Upper lobe of left lung (tissue), 6 donors: ENCODE data around the gene CDC25A. TPM values are rescaled to one million over a fixed set of nuclear protein-coding genes. Genes with fewer than 3 reads are reported as not detected.
"Not testable (repeated sequence)": the region's sequence is repeated elsewhere in the genome, so short reads cannot be mapped to it uniquely, and the experiment has no call there.

Experiments
- ATAC-seq, 2 donors: fragments of 200-7000 bp; cut with Tn5 transposase; one replicate each; pipeline ENCODE4 v1.9.1; 2022; ENCODE audit warnings: mild to moderate bottlenecking in 2 of 2, moderate library complexity in 2 of 2; ENCODE audit not compliant: low FRiP score in 2 of 2
- DNase-seq, 2 donors: peaks; one replicate each; pipeline ENCODE4 v3.0.0-alpha.2; 2019 to 2020
- H3K27ac ChIP-seq, 4 donors: fragments of 200-600 bp; sonication (generic); one replicate each; pipeline ENCODE4 v1.5.1; 2016 to 2019
- H3K27me3 ChIP-seq, 4 donors: fragments of 200-600 bp; sonication (generic); one replicate each; pipeline ENCODE4 v1.5.1; 2017 to 2019
- H3K36me3 ChIP-seq, 4 donors: fragments of 200-600 bp; sonication (generic); one replicate each; pipeline ENCODE4 v1.5.1; 2016 to 2019
- H3K4me1 ChIP-seq, 4 donors: fragments of 200-600 bp; sonication (generic); one replicate each; pipeline ENCODE4 v1.5.1; 2018 to 2019
- H3K4me3 ChIP-seq, 4 donors: fragments of 200-600 bp; sonication (generic); one replicate each; pipeline ENCODE4 v1.5.1; 2017 to 2019; ENCODE audit warnings: mild to moderate bottlenecking in 2 of 4, moderate library complexity in 1 of 4
- H3K9me3 ChIP-seq, 4 donors: fragments of 200-600 bp; sonication (generic); one replicate each; pipeline ENCODE4 v1.5.1; 2018 to 2019
- EP300 ChIP-seq, 4 donors: sonication (generic); formaldehyde crosslinking; IDR thresholded peaks; one replicate each; pipeline ENCODE4 v1.5.1; 2017; ENCODE audit warnings: antibody characterized with exemption in 4 of 4, control low read depth in 2 of 4
- POLR2A ChIP-seq, 4 donors: fragments of 450-650 bp; IDR thresholded peaks; one replicate each; pipeline ENCODE4 v1.5.1; 2016 to 2017; ENCODE audit warnings: antibody characterized with exemption in 4 of 4, mild to moderate bottlenecking in 2 of 4
- POLR2AphosphoS5 ChIP-seq, 2 donors: sonication (generic); formaldehyde crosslinking; IDR thresholded peaks; one replicate each; pipeline ENCODE4 v1.5.1; 2017; ENCODE audit warnings: antibody characterized with exemption in 2 of 2
- WGBS, 2 donors: methylation state at CpG; one replicate each; pipeline ENCODE4 v1.1.5; 2017 to 2018; 5-methylcytosine and 5-hydroxymethylcytosine counted together
- total RNA-seq, 6 donors: library from RNA; depleted of rRNA in 4 of 6; stranded (reverse); fragments of >200 nt in 4 of 6; gene quantifications; one replicate each; pipeline versions ENCODE4 v1.1.0 to v1.2.1, GENCODE V29; 2016 to 2021
- TF ChIP-seq, protein P1 (sequence below), 6 experiments: fragments of 450-650 bp in 4 of 6; fragments of 200-600 bp in 2 of 6; sonication (generic) in 2 of 6; IDR thresholded peaks; one replicate each; pipeline ENCODE4 v1.5.1; 2016 to 2019; ENCODE audit warnings: antibody characterized with exemption in 6 of 6
- donor health status: DM: no; HTN: no; CAD: no; lungs with moderate emphysema.
- donor health status: DM: no; HTN: yes; CAD: no; lungs with severe emphysema.

Gene CDC25A
- total RNA-seq, 6 donors from 2014 or later: 0.30 to 1.5 (median 0.93) TPM; not detected in 2

DNA sequence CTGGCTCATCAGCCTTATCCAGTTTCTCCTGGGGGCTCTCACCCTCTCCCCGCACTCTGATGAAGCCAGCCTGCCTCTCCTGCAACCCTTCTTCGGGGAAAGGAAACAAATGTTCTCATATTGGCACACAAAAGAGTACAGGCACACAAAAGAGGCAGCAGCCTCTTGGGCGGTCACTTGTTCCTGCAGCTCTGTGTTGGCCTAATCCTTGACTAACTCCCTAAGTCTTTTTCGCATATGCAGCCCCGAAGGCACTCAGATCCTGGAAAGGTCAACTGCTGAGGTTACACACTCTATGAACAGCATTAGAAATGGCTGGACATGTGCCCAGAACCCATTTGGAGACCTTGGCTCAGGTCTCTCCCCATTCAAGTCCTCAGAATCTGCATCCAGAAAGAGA, 27.7 kb upstream of the CDC25A start:
- Histone ChIP-seq H3K9me3 (no peaks in the 10 kb centered on the region), H3K4me3 (no peak overlapping the region), H3K27ac (peak overlapping the region; percentile 46 to 88 (median 72)), H3K36me3 (no peaks in the 10 kb centered on the region), H3K27me3 (no peaks in the 10 kb centered on the region), H3K4me1 (peaks cover 18 to 38% (median 29%) of the 10 kb centered on the region in 4 donors)
- TF ChIP-seq EP300 (IDR thresholded peaks at IDR 0.05) (no peak), POLR2AphosphoS5 (IDR thresholded peaks at IDR 0.05) (peak in 1 of 2 donors; percentile 46)
- WGBS, 2 donors: 41 to 63% methylated on average over 3 to 5 of the region's 5 CpGs
- DNase-seq (peak in 1 of 2 donors; percentile 90), ATAC-seq (peak; percentile 73 to 77)

DNA sequence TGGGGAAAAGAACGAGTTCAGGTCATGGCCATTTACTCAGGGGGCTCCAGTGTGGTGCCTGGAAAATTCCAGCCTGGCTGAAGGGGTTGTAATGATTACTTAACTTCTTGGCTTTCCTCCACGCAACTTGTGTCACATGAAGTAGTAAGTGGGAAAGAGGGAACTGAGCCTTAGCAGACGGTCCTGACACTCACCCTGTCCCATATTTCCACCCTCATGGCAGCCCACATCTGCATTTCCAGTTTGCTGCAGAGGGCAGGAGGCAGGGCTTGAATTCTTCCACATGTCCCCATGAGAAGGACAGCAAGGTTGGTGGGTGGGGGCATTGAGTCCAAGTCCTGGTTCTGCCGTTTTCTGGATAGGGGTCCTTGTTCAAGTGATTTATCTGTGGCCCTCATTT, 27.2 kb upstream of the CDC25A start:
- WGBS, 2 donors: 34 to 36% methylated on average over 3 to 4 of the region's 4 CpGs
- peak; percentile 72 to 89 for ATAC-seq
- Histone ChIP-seq H3K27ac (peak overlapping the region; percentile 46 to 88 (median 72)), H3K27me3 (no peaks in the 10 kb centered on the region), H3K4me1 (peaks cover 18 to 38% (median 29%) of the 10 kb centered on the region in 4 donors), H3K9me3 (no peaks in the 10 kb centered on the region), H3K36me3 (no peaks in the 10 kb centered on the region), H3K4me3 (no peak overlapping the region)
- TF ChIP-seq EP300 (IDR thresholded peaks at IDR 0.05): no peak
- TF ChIP-seq POLR2A (IDR thresholded peaks at IDR 0.05): peak in 1 of 4 donors; percentile 23
- TF ChIP-seq, protein P1, sequence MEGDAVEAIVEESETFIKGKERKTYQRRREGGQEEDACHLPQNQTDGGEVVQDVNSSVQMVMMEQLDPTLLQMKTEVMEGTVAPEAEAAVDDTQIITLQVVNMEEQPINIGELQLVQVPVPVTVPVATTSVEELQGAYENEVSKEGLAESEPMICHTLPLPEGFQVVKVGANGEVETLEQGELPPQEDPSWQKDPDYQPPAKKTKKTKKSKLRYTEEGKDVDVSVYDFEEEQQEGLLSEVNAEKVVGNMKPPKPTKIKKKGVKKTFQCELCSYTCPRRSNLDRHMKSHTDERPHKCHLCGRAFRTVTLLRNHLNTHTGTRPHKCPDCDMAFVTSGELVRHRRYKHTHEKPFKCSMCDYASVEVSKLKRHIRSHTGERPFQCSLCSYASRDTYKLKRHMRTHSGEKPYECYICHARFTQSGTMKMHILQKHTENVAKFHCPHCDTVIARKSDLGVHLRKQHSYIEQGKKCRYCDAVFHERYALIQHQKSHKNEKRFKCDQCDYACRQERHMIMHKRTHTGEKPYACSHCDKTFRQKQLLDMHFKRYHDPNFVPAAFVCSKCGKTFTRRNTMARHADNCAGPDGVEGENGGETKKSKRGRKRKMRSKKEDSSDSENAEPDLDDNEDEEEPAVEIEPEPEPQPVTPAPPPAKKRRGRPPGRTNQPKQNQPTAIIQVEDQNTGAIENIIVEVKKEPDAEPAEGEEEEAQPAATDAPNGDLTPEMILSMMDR (IDR thresholded peaks at IDR 0.05): no peak
- TF ChIP-seq POLR2AphosphoS5 (IDR thresholded peaks at IDR 0.05): peak in 1 of 2 donors; percentile 2
- DNase-seq: peak in 1 of 2 donors; percentile 62

DNA sequence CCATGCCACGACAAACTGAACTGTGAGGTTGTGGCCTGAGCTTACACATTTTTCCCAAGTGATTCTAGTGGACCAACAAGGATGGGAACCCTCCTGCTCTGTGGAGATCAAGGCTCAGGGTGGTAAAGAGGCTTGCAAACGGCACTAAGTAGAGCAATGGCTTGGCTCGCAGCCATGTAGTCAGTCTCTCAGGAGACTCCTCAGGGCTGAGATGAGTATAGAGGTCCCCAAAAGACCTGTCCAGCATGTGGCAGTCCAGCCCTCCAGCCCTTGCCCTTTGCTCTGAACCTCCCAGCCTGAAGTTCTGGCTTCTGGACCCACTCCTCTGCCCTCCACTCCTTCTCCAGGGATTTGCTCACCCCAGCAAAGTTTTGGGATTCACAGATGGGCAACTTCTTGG, 26.8 kb upstream of the CDC25A start:
- H3K36me3 ChIP-seq: no peaks in the 10 kb centered on the region
- no peak for TF ChIP-seq POLR2AphosphoS5 (IDR thresholded peaks at IDR 0.05)
- TF ChIP-seq POLR2A (IDR thresholded peaks at IDR 0.05): no peak
- TF ChIP-seq, protein P1 (IDR thresholded peaks at IDR 0.05): no peak
- no peak for TF ChIP-seq EP300 (IDR thresholded peaks at IDR 0.05)
- ATAC-seq (peak; percentile 39 to 73), DNase-seq (peak in 1 of 2 donors; percentile 69)
- no peaks in the 10 kb centered on the region for H3K9me3 ChIP-seq
- 43 to 56% methylated on average over 1 to 3 of the region's 3 CpGs for WGBS, 2 donors
- H3K27ac ChIP-seq: peak overlapping the region; percentile 46 to 88 (median 72)
- H3K4me1 ChIP-seq: peaks cover 18 to 38% (median 29%) of the 10 kb centered on the region in 4 donors
- H3K27me3 ChIP-seq: no peaks in the 10 kb centered on the region
- no peak overlapping the region for H3K4me3 ChIP-seq

DNA sequence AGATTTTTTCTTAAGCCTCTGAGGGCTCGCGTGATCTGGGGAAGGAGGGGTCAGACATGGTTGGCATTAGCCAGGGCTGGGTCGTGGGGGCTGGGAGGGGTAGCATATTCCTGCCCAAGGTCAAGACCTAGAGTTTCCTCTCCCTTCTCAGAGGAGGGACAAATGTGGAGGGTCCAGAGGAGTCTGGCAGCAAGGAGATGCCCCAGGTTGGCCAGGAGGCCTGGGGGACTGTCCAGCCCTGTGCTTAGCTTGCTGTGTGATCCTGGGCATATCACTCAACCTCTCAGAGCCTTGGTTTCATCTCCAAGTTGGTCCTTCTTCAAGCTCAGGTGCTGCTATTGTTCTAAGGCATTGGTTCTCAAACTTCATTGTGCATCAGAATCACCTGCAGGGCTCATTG, 26.0 kb upstream of the CDC25A start:
- Histone ChIP-seq H3K9me3 (no peaks in the 10 kb centered on the region), H3K27ac (peak overlapping the region in 1 of 4 donors; percentile 84), H3K4me3 (no peak overlapping the region), H3K4me1 (peaks cover 18 to 38% (median 29%) of the 10 kb centered on the region in 4 donors), H3K36me3 (no peaks in the 10 kb centered on the region), H3K27me3 (no peaks in the 10 kb centered on the region)
- ATAC-seq (no peak), DNase-seq (no peak)
- WGBS, 2 donors: 80 to 94% methylated on average over 3 of the region's 3 CpGs
- TF ChIP-seq POLR2A (IDR thresholded peaks at IDR 0.05) (no peak), POLR2AphosphoS5 (IDR thresholded peaks at IDR 0.05) (no peak), EP300 (IDR thresholded peaks at IDR 0.05) (no peak)
- TF ChIP-seq, protein P1 (IDR thresholded peaks at IDR 0.05): no peak

DNA sequence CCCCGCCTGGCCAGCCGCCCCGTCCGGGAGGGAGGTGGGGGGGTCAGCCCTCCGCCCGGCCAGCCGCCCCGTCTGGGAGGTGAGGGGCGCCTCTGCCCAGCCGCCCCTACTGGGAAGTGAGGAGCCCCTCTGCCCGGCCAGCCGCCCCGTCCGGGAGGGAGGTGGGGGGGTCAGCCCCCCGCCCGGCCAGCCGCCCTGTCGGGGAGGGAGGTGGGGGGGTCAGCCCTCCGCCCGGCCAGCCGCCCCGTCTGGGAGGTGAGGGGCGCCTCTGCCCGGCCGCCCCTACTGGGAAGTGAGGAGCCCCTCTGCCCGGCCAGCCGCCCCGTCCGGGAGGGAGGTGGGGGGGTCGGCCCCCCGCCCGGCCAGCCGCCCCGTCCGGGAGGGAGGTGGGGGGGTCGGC, 23.6 kb upstream of the CDC25A start:
- ATAC-seq, DNase-seq, H3K27me3 ChIP-seq, H3K36me3 ChIP-seq, H3K27ac ChIP-seq, H3K9me3 ChIP-seq, H3K4me3 ChIP-seq: not testable (repeated sequence)
- H3K4me1 ChIP-seq: peaks cover 18 to 26% (median 20%) of the 10 kb centered on the region in 4 donors
- WGBS, 2 donors: 95% methylated on average over 15 of the region's 36 CpGs; no CpG with 5 or more reads in 1 of the 2 donors

DNA sequence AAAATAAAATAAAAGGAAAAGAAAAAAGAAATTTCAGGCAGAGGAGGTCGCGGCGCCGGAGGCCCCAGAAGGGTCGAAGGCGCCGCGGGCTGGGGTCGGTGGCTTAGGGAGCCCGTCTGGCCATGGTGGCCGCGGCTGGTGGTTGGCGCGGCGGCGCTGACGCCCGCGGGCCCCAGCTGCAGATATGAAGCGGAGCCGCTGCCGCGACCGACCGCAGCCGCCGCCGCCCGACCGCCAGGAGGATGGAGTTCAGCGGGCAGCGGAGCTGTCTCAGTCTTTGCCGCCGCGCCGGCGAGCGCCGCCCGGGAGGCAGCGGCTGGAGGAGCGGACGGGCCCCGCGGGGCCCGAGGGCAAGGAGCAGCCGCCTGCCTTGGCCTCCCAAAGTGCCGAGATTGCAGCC, 22.3 kb upstream of the CDC25A start:
- H3K27ac ChIP-seq, H3K36me3 ChIP-seq, ATAC-seq, H3K4me3 ChIP-seq, H3K9me3 ChIP-seq, H3K27me3 ChIP-seq: not testable (repeated sequence)
- peak in 1 of 2 donors; percentile 82 for DNase-seq
- whole genome bisulfite sequencing, 2 donors: 83% methylated on average over 27 of the region's 48 CpGs; no CpG with 5 or more reads in 1 of the 2 donors
- H3K4me1 ChIP-seq: peaks cover 7 to 13% (median 9%) of the 10 kb centered on the region in 4 donors
